Esophagus muscularis mucosa (tissue), 3 donors: ENCODE data around the gene HS6ST2.

Experiments
- CTCF ChIP-seq, 3 experiments: fragments of 200-600 bp in 2 of 3; fragments of 450-650 bp in 1 of 3; sonication (generic) in 2 of 3; IDR thresholded peaks; one replicate each; pipeline ENCODE4 v1.5.1; 2017 to 2019; ENCODE audit warnings: antibody characterized with exemption in 3 of 3, mild to moderate bottlenecking in 2 of 3, moderate library complexity in 1 of 3
- POLR2A ChIP-seq: fragments of 450-650 bp; IDR thresholded peaks from one replicate; pipeline ENCODE4 v1.6.1; 2017; ENCODE audit warnings: antibody characterized with exemption, moderate library complexity, mild to moderate bottlenecking, low read depth
- POLR2AphosphoS5 ChIP-seq, 2 donors: sonication (generic); formaldehyde crosslinking; IDR thresholded peaks; one replicate each; pipeline ENCODE4 v1.6.1; 2017; ENCODE audit warnings: antibody characterized with exemption in 2 of 2

- TF ChIP-seq POLR2A (no peak), CTCF (IDR thresholded peaks at IDR 0.05) (no peak), POLR2AphosphoS5 (IDR thresholded peaks at IDR 0.05) (no peak)
Measured at GRCh38 chrX:132810488-132810887, 147.9 kb downstream of the HS6ST2 start.
